GM21576 (cell line): ENCODE measurements around the gene IQCK.

Experiments
- ATAC-seq: cut with Tn5 transposase; IDR thresholded peaks from one replicate; pipeline ENCODE4 v1.9.1; 2021; ENCODE audit warnings: mild to moderate bottlenecking, moderate library complexity; ENCODE audit not compliant: unreplicated experiment

The IQCK gene

DNA sequence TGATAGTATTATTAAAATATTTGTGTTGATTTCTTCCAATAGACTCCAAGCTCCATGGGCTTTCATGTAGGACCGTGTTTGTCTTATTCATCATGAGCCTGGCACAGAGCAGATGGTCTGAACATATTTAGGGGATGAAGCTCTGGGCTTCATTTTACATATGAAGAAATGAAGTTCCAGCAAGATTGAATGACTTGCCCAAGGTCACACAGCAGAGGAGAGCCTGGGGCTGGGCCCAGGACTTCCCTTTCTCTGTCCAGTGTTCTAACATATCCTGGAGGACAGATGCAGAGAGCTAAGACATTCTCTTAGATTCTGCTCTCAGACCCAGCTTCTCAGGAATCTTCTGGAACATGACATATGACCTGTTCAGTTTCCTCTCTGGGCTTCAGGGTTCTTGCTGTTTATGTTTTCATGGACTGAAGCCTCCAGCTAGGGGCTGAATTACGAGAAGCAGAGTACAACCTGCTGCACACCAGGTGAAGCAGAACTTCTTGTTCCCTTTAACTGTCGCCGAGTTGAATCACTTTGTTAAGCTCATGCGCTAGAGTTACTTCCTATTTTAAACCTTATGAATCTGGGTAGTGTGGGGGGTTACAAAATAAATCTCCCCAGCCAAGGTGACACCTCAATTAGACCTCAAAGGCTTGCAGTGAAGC, 113.0 kb downstream of the IQCK start:
- no peak for ATAC-seq

DNA sequence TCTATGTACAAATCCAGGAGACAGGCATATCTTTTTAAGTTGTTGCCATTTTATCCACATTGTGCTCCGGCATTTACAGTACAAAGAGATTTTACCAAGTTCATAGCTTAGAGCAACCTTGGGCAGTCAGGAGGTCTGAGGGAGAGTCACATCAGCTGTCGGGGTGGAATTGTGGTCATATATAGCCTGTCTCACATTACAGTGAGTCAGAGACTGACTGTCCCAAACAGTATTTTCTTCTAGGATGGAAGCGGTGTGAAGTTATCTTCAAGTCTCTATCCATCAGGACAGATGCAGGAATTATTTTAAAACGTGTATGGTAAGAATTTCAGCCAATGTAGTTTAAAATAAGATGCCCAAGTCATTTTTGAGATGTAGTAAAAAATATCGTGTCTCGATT, 113.6 kb downstream of the IQCK start:
- no peak for ATAC-seq

DNA sequence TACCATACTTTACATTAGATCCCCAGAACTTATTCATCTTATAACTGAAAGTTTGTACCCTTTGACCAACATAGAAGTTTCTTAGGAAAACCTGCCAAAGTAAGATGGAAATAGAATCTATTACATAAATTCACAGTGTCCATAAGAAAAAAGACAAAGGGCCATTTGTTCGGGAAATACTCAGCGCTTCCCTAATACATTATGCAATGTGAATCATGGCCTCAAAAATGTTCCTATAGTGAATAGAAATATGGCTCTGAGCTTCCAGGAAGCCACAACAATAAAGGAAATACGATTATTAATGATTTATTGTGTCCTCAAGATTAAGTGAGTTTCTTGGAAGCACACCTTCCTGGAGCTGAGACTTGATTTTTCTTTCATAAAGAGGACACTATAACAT, 115.1 kb downstream of the IQCK start:
- ATAC-seq, result no peak

DNA sequence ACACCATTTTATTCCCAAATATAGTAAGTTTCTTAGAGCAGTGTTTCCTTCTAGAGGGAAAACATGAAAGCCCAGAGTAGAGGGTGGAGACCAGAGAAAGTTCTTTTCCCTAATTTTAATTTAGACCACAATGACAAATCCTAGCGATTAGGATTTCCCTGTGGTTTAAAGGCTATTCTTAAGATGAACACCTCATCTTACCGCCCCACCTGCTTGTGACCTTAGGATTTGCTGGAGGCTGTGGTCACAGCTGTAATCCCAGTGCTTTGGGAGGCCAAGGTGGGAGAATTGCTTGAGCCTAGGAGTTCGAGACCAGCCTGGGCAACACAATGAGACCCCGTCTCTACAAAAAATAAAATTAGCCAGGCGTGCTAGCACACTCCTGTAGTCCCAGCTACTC, 115.5 kb downstream of the IQCK start:
- ATAC-seq, result no peak

DNA sequence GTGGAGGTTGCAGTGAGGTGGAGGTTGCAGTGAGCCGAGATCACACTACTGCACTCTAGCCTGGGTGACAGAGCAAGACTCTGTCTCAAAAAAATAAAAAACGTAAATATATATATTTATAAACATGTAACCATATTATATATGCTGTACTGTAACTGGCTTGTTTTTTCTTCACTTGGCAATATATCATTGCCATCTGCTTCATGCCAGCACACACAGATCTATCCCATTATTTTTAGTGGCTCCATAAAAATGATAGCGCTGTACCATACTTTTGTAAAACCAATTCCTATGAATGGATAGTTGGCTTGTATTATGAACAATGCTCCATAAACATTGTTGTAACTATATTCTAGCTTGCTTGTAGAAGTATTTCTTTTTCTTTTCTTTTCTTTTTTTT, 117.1 kb downstream of the IQCK start:
- no peak for ATAC-seq

DNA sequence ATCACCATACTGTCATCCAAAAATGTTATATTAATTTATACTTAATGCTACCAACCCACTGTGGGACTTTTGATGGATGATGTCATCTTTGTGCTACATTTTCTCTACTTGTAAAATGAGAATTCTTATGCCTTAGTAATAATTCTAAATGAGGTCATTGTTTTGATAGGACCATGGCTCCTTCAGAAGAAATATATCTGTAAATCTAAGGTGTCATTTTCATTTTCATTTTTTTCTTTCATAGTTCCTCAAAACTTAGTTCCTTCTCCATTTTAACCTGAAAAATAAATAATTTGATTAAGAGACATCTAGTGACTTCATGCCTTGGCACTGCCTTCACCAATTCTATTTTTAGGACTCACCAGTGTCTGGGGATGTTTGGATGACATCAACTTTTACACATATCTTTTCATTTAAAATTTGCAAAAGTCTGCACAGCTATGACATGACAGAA, 117.9 kb downstream of the IQCK start:
- no peak for ATAC-seq

DNA sequence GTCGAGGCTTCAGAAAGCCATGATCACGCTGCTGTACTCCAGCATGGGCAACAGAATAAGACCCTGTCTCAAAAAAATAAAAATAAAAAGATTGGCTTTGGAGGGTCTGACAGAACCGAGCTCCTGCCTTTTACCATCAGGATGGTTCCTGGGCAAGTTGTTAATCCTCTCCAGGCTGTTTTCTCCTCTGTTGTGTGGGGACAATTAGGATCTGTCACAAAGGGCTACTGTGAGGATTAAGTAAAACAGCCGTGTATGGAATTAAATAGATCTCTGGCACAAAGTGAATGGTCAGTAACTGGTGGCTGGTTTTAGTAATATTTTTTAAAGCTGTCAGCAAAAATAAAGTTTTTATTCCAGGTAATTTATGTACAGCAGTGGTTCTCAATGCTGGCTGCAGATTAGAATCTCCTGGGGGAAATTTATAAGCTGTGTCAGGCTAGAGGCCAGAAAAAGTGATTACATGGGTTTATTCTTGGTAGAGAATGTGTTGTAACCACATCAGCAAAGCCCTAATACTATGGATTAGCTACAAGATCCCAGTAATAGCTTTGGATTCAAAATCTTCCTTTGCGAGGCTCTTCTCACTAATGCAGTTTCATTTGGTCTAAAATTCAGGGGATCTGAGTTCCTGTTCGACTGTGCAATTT, 119.4 kb downstream of the IQCK start:
- no peak for ATAC-seq

DNA sequence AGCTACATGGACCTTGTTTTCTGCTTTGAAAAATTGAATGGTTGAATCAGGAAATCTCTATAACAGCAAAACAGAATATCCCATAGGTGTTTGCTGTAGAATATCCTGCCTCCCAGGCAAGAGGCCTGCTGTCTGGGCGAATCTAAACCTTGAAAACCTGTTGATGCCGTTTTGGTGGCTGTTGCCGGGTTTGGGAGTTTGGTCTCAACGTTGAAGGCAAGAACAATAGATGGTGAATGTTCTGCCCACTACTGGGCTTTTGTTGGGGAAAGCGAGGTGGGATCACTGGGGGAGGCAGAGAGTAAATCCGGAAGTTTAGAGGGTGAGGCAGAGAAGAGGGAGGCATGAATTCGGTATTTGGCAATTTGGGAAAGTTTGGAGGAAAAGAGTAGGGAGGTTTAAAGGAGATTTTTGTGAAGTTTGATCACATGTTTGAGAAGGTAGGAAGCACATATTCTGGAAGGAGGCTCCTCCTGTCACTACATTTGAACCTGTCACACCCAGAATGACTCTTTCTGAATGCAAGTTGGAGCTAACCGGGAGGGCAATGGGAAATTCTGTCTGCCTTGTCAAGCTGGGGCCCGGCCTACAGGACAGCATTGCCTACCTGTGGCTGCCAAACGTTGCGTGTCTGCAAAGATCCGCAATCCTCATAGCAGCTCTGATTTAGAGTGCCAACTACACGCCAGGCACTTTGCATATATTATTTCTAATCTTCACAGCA, 120.1 kb downstream of the IQCK start:
- no peak for ATAC-seq

DNA sequence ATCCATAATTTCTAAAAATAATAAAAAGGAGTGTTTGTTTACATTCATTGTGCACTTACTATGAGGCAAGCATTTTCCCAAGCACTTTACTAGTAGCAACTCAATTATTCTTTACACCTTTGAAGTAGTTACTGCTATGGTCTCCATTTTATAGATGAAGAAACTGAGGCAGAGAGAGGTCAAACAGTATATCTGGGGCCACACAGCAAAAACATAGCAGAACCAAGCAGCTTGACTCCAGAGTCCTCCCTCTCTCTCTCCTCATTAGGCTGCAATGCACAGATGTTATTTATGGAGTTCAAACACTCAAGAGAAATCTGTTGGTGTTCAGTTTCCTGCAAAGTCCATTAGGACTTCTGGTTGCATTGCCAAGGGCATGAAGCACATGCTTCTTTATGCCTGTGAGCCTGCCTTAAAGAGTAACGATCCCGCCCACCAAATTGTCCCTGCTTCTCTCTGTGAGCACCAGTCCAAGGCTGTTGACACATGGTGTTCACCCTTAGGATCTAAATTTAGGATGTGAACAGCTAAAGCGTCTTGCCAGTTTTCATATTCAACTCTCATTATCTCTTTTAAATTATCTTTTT, 122.5 kb downstream of the IQCK start:
- ATAC-seq, result no peak

DNA sequence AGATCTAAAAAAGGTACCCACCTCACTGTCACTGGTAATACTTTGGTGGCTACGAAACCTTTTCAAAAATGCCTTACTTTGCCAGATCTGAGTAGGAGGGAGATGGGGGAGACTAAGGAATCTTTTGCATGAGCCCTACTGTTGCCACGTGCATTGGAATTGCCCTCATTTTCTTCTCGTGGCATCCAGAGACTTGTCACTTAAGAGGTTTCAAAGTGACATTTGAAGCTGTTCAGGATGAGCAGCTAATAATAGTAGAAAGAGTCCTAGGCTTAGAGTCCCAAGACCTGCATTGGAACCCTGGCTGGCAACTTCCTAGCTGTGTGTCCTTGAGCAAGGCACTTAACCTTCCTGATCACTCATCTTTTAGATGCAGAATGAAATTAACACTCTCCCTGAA, 123.1 kb downstream of the IQCK start:
- no peak for ATAC-seq

DNA sequence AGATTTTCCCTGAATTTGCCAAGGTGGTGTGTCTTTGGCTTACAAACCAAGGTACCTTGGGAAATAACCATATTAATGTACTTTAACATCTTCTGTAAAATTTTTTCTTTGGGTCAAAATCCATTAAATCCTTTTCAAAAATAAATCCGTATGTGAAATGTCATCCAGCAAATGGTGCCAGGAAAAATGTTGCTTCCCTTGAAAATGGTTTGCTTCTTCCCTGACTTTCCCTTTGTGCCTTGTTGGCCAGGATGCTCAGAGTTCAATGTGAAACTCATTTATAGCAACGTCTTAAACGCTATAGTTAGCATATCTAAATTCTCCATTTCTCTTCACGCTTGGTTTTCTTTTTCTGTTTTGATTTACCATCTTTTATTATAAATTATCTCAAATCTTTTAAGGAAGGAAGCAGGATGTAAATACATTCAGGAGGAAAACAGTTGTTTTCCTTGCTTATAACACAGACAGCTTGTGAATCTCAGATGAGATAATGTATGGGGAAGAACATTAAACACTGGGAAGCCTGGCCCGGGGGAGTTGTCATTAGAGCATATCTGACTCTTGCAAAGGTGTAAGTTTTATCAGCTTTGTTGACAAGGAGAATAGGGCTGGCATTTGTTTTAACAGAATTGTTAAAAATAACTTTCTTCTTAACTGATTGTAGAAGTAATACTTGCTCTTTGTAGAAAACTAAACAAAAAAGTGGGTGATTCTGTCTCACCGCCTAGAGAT, 124.5 kb downstream of the IQCK start:
- ATAC-seq, result no peak

DNA sequence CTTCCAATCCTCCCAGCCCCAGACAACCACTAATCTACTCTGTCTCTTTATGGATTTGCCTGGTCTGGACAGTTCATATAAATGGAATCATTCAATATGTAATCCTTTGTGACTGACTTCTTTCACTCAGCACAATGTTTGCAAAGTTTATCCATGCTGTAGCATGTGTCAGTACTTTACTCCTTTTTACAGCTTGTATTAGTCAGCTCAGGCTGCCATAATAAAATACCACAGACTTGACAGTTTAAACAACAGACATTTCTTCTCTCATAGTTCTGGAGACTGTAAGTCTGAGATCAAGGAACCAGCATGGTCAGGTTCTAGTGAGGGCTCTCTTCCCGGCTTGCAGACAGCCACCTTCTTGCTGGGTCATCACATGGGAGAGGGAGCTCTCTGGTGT, 125.3 kb downstream of the IQCK start:
- no peak for ATAC-seq

DNA sequence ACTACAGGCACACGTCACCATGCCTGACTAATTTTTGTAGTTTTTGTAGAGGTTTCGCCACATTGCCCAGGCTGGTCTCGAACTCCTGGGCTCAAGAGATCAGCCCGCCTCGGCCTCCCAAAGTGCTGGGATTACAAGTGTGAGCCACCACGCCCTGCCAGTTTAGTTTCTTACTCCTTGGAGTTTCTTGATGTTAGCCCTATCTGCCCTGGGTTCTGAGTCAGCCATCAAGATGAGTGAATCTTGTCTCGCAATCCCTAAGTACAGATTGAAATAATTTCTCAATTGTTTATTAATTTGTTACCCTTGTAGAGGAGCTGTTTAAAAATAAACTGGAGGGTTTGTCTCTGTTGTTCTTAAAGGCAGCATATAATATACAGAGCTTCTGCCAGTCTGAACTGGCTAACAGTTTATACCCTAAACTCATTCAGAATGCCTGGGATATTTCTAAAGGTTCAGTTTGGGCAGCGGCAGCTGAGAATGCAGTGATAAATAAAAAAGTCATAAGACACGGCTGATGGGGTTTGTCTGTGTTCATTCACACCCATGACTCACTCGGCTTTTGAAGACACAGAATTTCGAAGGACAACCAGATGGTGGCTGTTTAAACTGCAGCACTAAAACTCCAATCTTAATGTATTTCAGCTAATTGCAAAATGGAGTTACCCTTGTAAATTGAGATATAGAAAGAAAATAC, 127.0 kb downstream of the IQCK start:
- ATAC-seq, result no peak

DNA sequence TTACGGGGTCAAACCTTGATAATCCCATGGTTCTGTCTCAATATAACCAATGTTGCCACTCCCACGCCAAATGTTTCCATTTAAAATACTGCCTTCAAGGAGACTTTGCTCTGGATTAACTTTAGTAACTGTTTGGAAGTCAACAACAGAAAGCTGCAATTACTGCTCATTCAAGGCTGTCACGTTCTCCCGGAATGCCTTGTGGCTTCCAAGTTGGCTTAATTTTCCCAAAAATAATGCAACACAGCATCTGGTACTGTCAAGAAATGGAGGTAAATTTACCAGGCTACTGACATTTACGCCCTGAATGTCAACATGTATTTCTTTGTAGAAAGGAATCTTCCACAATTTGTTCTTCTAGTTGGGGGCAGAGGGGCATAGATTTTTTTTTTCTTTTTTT, 128.4 kb downstream of the IQCK start:
- ATAC-seq, result no peak

DNA sequence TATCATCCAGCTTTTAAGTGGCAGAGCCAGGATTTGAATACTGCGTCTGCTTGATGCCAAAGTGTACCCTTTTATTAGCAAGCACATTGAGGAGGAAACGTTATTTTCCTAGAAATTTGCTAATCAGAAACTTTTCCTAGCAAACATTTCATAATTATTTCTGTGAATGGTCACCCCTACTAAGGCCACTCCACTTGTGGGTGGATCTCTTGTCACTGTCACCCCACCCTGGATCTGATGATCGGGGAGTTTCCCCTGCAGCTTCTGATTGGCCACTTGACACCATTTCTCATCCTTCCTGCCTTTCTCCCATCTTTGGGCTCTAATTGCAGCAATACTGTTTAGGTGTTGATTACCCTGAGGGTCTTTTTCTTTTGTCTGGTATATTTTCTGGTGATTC, 130.7 kb downstream of the IQCK start:
- ATAC-seq, result no peak

DNA sequence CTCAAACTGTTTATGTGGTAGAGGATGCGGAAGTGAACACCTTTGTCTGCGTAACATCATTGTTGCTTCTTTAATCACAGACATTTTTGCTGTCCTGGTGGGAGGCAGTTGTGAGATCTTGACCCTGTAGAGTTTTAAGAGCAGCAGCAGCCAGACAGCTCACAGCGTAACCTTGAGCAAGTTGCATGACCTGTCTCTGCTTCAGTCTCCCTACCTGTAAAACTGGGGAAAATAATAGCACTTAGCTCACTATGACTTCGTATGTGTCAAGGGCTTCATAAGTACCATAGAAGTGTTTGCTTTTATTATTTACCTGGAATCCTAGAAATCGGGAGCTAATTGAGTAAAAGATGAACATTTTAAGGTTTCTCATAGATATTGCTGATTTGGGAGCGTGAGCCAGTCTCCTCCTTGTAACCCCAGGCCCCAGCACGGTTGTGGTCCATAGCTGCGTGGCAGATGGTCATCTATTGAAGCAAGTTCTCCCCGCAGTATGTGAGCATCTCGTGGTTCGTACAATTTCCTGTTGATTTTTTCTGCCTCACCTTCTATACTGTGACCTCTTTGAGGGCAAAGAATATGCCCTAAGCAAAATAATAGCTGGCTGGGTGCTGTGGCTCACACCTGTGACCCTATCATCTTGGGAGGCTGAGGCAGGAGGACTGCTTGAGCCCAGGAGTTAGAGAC, 132.2 kb downstream of the IQCK start:
- no peak for ATAC-seq

DNA sequence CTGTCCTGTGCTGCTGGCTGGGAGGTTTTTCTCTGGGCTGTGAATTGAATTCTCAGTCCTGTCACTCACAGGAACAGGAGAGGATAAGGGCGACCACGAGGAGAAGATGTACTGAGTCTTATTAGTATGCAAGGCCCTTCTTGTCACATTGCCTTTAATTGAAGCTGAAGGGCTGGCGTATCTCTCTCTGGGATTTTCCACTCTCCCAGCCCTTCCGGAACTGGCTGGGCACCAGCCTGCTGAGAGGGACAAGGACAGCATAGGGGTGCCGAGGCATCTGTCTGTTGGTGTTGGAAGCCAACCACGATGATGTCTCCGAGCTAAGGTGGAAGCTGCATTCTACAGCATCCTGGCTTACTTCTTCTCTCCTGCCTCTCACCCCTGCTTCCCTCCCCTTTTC, 133.4 kb downstream of the IQCK start:
- no peak for ATAC-seq

DNA sequence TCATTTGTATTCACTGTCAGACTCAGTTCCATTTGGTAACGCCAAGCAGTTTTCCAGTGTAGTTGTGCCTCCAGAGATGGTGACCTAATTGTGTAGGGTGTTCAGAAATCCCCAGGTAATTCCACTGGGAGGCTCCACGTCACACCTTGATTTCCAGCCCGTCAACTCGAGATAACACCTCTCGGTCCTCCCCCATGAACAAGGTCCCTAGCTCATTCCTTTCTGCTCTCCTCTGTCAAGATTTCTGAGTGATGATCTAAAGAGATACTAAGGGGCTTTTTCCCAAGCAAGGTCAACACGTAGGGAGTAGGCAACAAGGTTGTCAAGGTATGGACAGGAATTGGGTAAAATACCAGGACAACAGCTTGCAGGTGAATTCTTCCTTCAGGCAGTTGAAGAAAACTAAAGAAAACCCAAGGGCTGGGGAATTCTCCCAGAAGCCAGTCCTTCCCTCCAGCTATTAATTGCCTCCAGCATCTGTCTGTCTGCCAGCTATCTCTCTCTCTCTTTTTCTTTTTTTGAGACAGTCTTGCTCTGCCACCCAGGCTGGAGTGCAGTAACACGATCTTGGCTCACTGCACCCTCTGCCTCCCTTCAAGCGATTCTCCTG, 135.2 kb downstream of the IQCK start:
- no peak for ATAC-seq

DNA sequence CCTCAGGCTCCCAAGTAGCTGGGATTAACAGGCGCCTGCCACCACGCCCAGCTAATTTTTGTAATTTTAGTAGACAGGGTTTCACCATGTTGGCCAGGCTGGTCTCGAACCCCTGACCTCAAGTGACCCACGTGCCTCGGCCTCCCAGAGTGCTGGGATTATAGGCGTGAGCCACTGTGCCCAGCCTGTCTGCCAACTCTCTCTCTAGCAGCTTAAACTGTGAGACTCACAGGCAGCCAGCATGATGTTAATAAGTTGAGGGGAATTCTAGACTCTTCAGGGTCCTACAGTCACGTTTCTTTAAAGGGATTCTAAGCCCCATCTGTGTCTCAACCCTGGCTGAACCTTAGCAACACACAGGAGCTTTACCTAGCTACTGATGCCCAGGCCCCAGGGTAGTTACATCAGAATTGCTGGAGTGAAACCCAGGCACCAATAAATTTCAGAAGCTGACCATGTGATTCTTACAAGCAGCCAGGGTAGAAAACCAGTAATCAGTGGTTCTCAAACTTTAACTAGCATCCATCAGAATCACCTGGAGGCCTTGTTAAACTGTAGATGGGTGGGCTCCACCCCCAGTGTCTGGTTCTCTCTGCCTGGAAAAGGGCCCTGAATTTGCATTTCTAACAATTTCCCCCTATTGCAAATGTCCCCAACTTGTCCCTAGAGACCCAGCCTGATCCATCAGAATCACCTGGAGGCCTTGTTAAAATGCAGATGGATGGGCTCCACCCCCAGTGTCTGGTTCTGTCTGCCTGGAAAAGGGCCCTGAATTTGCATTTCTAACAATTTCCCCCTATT, 135.9 kb downstream of the IQCK start:
- ATAC-seq, result no peak
